Pons (tissue), 1 donor: Measurements from ENCODE around the gene FLNB.

Source experiments
- DNase-seq: peaks from one replicate; pipeline ENCODE4 v3.0.0-alpha.2; 2016; ENCODE audit warnings: low spot score

The FLNB gene

GRCh38 chr3:58135712-58136543 lies 127.7 kb downstream of the FLNB start:
- no peak for DNase-seq

- DNase-seq = no peak
Measured at GRCh38 chr3:58137306-58137705, 129.1 kb downstream of the FLNB start.

GRCh38 chr3:58141766-58142345 lies 133.6 kb downstream of the FLNB start:
- DNase-seq = no peak

GRCh38 chr3:58143417-58144055 lies 135.3 kb downstream of the FLNB start:
- DNase-seq = no peak

- no peak for DNase-seq
Measured at GRCh38 chr3:58144478-58145325, 136.5 kb downstream of the FLNB start.

- DNase-seq = no peak
Measured at GRCh38 chr3:58148049-58148448, 139.8 kb downstream of the FLNB start.

- DNase-seq = no peak
Measured at GRCh38 chr3:58150130-58150809, 142.0 kb downstream of the FLNB start.

GRCh38 chr3:58150810-58151199 lies 142.6 kb downstream of the FLNB start:
- DNase-seq = no peak

GRCh38 chr3:58151637-58152036 lies 143.4 kb downstream of the FLNB start:
- peak; percentile 70 for DNase-seq

GRCh38 chr3:58152225-58153015 lies 144.2 kb downstream of the FLNB start:
- DNase-seq = no peak

GRCh38 chr3:58153371-58153770 lies 145.1 kb downstream of the FLNB start:
- no peak for DNase-seq

GRCh38 chr3:58154626-58155449 lies 146.6 kb downstream of the FLNB start:
- peak; percentile 36 for DNase-seq

- no peak for DNase-seq
Measured at GRCh38 chr3:58155838-58156237, 147.6 kb downstream of the FLNB start.

- DNase-seq = no peak
Measured at GRCh38 chr3:58157700-58158099, 149.5 kb downstream of the FLNB start.

- DNase-seq = no peak
Measured at GRCh38 chr3:58158442-58159153, 150.4 kb downstream of the FLNB start.

- DNase-seq = no peak
Measured at GRCh38 chr3:58160399-58160798, 152.2 kb downstream of the FLNB start.

GRCh38 chr3:58161435-58162398 lies 153.5 kb downstream of the FLNB start:
- no peak for DNase-seq

- DNase-seq = no peak
Measured at GRCh38 chr3:58163234-58163633, 155.0 kb downstream of the FLNB start.
